ENCODE data around the gene RHBDL1.

- TF ChIP-seq POLR2AphosphoS5 (IDR thresholded peaks at IDR 0.05), result no peak
- no peak for TF ChIP-seq CTCF (IDR thresholded peaks at IDR 0.05)
These were observed 8.9 kb upstream of the RHBDL1 start for GRCh38 chr16:666572-666971.
